MCF 10A (cell line): ENCODE data around the gene HRH4. TPM values are rescaled to one million over a fixed set of nuclear protein-coding genes. Genes with fewer than 3 reads are reported as not detected.

Source experiments
- BruUV-seq: library from RNA; stranded (reverse); fragments of 400-500 nt; replicated peaks from 2 replicates; lab custom pipeline; 2021; lab: Mats Ljungman, UMichigan
- CTCF ChIA-PET: fragments of 300-600 bp; sonication (Branson Sonifier 250); formaldehyde crosslinking; extraction: SDS; loops from one replicate; lab custom pipeline; 2021; ENCODE audit warnings: antibody characterized with exemption, inconsistent platforms; lab: Yijun Ruan, JAX
- POLR2A ChIA-PET: fragments of 300-600, 350-650 bp; sonication (Branson Sonifier 250); formaldehyde crosslinking; extraction: SDS; loops from one replicate; lab custom pipeline; 2020; ENCODE audit warnings: antibody characterized with exemption, inconsistent platforms; lab: Yijun Ruan, JAX
- DNase-seq: peaks from one replicate; pipeline ENCODE4 v3.0.0-alpha.2; 2018; ENCODE audit not compliant: unreplicated experiment
- H3K27ac Mint-ChIP-seq: one replicate; pipeline ENCODE4 v1.8.0; 2022; ENCODE audit warnings: mild to moderate bottlenecking, low read depth, mixed read lengths; ENCODE audit not compliant: unreplicated experiment
- H3K27me3 Mint-ChIP-seq: one replicate; pipeline ENCODE4 v1.8.0; 2022; ENCODE audit warnings: mixed read lengths; ENCODE audit not compliant: insufficient read depth, unreplicated experiment
- H3K36me3 Mint-ChIP-seq: one replicate; pipeline ENCODE4 v1.8.0; 2022; ENCODE audit warnings: mild to moderate bottlenecking, moderate library complexity, mixed read lengths; ENCODE audit not compliant: insufficient read depth, unreplicated experiment
- H3K4me1 Mint-ChIP-seq: one replicate; pipeline ENCODE4 v1.8.0; 2022; ENCODE audit warnings: mixed read lengths; ENCODE audit not compliant: insufficient read depth, unreplicated experiment
- H3K4me3 Mint-ChIP-seq: one replicate; pipeline ENCODE4 v1.8.0; 2022; ENCODE audit warnings: mild to moderate bottlenecking, moderate library complexity, mixed read lengths; ENCODE audit not compliant: unreplicated experiment
- H3K9me3 Mint-ChIP-seq: one replicate; pipeline ENCODE4 v1.8.0; 2022; ENCODE audit warnings: mixed read lengths; ENCODE audit not compliant: unreplicated experiment
- CTCF ChIP-seq: fragments of 200-600 bp; IDR thresholded peaks from one replicate; pipeline ENCODE4 v1.8.0; 2022; ENCODE audit warnings: antibody characterized with exemption, mild to moderate bottlenecking; ENCODE audit not compliant: unreplicated experiment
- intact Hi-C: fragments of 100-400 bp; cut with micrococcal nuclease; formaldehyde crosslinking; loops from 2 replicates; pipeline ENCODE4 v1.14.1; 2022
- total RNA-seq: library from RNA; stranded (reverse); gene quantifications from 2 replicates; pipeline ENCODE4 v1.2.3, GENCODE V29; 2022

The HRH4 gene
- total RNA-seq, 1 experiment from 2014 or later: 0.16 TPM

DNA sequence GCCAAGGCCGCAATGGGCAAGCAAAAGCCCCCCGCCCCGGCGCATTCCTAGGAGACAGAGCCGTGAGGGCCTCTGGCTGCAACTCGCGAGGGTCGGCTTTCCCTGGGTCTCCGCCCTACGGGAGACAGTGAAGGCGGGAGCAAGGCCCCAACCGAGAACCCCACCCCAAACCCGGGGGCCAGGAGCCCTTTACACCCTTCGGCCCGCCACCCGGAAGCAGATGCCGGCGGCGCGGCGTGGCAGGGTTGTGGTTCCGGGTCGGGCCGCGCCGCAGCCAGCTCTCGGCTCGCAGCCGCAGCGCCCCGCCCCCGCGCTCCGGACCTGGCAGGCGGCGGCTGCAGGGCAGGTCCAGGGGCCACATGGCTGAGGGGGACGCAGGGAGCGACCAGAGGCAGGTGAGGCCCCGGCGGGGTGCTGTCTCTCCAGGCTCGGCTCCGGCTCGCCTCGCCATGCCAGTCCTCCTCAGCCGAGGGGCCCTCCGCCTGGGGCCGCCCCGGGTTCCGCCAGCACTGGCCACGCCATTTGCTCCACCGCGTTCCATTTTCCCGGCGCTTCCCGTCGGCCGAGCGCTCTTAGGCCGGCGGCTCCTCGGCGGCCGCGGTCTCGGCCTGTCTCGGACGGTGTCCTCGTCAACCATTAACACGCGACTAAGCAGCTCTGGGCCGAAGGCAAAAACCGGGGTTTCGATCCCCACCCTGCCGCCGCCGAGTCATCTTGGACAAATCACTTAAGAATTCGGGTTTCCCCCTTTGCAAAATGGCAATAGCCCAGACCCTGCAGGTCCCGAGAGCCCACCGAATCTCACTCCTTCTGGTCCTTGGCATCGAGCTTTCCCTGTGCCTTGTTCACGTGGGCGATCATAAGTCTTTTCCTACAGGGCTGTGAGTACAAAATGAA is 33.8 kb upstream of the HRH4 start, which contains the start of gene IMPACT:
Gene IMPACT (plus strand): TSS at position 273 of the 897 bp plus-strand sequence. CDS start 87 bp downstream, at position 360.
- intact Hi-C loops: loop anchor here (2.0 to 5.0 kb wide), 2 partner anchors 28 to 69 kb away; no protein-coding TSS in a partner anchor
- no peaks in the 10 kb centered on the region for H3K9me3 Mint-ChIP-seq
- BruUV-seq: no TSS peak
- H3K4me3 Mint-ChIP-seq: peak within 1 kb of the TSS; percentile 92
- peaks cover 25% of the 10 kb centered on the region for H3K36me3 Mint-ChIP-seq
- H3K27ac Mint-ChIP-seq: peak within 1 kb of the TSS; percentile 94
- H3K4me1 Mint-ChIP-seq: peaks cover 6% of the 10 kb centered on the region
- CTCF ChIA-PET: interaction anchor here (0.6 to 1.5 kb wide), 9 partner anchors 9 to 307 kb away, joined by 3 to 5 read pairs (median 3); no protein-coding TSS in a partner anchor
- DNase-seq: peak; percentile 82
- TF ChIP-seq CTCF: no peak
- H3K27me3 Mint-ChIP-seq: no peaks in the 10 kb centered on the region
- POLR2A ChIA-PET: interaction anchor here (0.6 to 3.4 kb wide), 11 partner anchors 10 to 155 kb away, joined by 3 to 103 read pairs (median 4); partner anchors contain the start of gene OSBPL1A

GRCh38 chr18:24427484-24427883 is 33.0 kb upstream of the HRH4 start:
- Mint-ChIP-seq H3K4me1 (peaks cover 6% of the 10 kb centered on the region), H3K27me3 (no peaks in the 10 kb centered on the region), H3K36me3 (peaks cover 29% of the 10 kb centered on the region), H3K27ac (peak overlapping the region; percentile 94), H3K9me3 (no peaks in the 10 kb centered on the region), H3K4me3 (peak overlapping the region; percentile 92)
- ChIA-PET POLR2A (interaction anchor here (0.9 to 3.4 kb wide), 8 partner anchors 9 to 67 kb away, joined by 3 to 103 read pairs (median 6); partner anchors contain the start of gene OSBPL1A), CTCF (interaction anchor here (0.6 to 1.5 kb wide), 6 partner anchors 8 to 308 kb away, joined by 3 to 5 read pairs (median 3); no protein-coding TSS in a partner anchor)
- intact Hi-C loops: loop anchor here (2.0 to 5.0 kb wide), 2 partner anchors 29 to 70 kb away; no protein-coding TSS in a partner anchor
- no peak for TF ChIP-seq CTCF
- DNase-seq: peak; percentile 19
- BruUV-seq: no TSS peak

- Mint-ChIP-seq H3K36me3 (peaks cover 41% of the 10 kb centered on the region), H3K4me1 (peaks cover 6% of the 10 kb centered on the region), H3K4me3 (no peak overlapping the region), H3K27me3 (no peaks in the 10 kb centered on the region), H3K27ac (no peak overlapping the region), H3K9me3 (no peaks in the 10 kb centered on the region)
- DNase-seq: peak; percentile 9
- ChIA-PET CTCF (interaction anchor here (0.6 to 2.2 kb wide), 17 partner anchors 8 to 323 kb away, joined by 3 to 21 read pairs (median 4); no protein-coding TSS in a partner anchor), POLR2A (interaction anchor here (1.9 to 3.4 kb wide), 2 partner anchors 31 to 69 kb away, joined by 5 to 103 read pairs; partner anchors contain the start of gene OSBPL1A)
- TF ChIP-seq CTCF: peak; percentile 5
- intact Hi-C loops: loop anchor here (5.0 kb wide), 1 partner anchor 71 kb away; no protein-coding TSS in a partner anchor
- BruUV-seq: no TSS peak
Measured at GRCh38 chr18:24428709-24429108, 31.7 kb upstream of the HRH4 start.
